ENCODE data around the gene CIZ1.
A peak's percentile ranks its signal among the peaks of the same experiment; 100 is the strongest.
"Not testable (repeated sequence)": the region's sequence is repeated elsewhere in the genome, so short reads cannot be mapped to it uniquely, and the experiment has no call there.

CIZ1 gene, protein sequence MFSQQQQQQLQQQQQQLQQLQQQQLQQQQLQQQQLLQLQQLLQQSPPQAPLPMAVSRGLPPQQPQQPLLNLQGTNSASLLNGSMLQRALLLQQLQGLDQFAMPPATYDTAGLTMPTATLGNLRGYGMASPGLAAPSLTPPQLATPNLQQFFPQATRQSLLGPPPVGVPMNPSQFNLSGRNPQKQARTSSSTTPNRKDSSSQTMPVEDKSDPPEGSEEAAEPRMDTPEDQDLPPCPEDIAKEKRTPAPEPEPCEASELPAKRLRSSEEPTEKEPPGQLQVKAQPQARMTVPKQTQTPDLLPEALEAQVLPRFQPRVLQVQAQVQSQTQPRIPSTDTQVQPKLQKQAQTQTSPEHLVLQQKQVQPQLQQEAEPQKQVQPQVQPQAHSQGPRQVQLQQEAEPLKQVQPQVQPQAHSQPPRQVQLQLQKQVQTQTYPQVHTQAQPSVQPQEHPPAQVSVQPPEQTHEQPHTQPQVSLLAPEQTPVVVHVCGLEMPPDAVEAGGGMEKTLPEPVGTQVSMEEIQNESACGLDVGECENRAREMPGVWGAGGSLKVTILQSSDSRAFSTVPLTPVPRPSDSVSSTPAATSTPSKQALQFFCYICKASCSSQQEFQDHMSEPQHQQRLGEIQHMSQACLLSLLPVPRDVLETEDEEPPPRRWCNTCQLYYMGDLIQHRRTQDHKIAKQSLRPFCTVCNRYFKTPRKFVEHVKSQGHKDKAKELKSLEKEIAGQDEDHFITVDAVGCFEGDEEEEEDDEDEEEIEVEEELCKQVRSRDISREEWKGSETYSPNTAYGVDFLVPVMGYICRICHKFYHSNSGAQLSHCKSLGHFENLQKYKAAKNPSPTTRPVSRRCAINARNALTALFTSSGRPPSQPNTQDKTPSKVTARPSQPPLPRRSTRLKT
- 55.5 to 79.8 reads per million in 2 donors for total RNA-seq

DNA sequence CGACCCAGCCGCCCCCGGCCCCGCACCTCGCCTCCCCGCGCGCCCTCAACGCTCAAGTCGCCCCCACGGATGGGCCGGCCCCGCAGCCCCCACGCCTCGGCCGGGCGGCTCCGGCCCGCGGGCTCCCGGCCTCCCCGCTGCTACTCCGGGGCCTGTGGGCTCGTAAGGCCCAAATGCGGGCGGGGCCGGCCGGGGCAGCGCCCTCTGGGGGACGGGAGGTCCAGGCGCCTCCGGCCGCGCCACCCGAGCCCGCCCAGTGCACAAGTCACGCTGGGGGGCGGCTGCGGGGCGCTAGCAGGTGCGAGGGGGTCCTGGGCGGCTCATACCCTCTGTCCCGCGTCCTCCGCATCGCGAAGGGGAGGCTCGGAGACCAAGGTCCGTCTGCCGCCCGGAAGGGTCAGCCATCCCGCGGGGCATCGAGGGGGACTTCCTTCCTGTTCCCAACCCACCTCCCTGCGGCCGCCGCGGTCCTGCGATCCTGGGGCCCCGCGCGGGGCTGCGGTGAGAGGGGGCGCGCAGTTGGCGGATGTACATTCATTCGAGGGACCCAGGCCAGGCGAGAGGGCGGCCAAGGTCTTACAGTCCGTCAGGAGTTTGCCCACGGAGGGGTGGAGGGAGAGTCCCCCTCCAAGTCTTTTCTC lies at the start of gene CIZ1:
TSS of gene CIZ1 (minus strand) at position 167 of the 641 bp plus-strand sequence. CDS start 715 bp downstream, outside the sequence.
- peak; percentile 64 for DNase-seq

DNA sequence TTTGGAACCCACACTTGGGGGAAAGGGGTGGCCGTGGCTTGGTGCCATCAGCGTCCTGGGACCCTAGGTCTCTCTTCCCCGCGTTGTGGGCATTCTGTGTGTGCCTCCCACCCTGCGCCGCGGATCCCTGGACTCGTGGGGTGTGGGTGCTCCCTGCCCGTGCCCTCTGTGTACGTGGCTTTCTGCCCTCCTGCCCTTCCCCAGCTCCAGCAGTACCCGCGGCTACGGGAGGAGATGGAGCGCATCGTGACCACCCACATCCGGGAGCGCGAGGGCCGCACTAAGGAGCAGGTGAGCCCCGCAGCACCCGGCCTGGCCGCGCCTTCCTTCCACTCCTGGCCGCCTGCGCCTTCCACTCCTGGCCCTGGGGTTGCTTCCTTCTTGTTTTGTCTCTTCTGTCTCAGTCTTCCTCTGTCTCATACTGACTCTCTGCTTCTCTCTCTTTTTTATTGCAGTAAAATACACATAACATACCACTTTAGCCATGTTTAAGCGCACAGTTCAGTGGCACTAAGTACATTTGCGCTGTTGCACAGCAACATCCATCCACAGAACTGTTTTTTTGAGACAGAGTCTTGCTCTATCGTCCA lies 42.5 kb upstream of the CIZ1 start:
- DNase-seq = no peak

DNA sequence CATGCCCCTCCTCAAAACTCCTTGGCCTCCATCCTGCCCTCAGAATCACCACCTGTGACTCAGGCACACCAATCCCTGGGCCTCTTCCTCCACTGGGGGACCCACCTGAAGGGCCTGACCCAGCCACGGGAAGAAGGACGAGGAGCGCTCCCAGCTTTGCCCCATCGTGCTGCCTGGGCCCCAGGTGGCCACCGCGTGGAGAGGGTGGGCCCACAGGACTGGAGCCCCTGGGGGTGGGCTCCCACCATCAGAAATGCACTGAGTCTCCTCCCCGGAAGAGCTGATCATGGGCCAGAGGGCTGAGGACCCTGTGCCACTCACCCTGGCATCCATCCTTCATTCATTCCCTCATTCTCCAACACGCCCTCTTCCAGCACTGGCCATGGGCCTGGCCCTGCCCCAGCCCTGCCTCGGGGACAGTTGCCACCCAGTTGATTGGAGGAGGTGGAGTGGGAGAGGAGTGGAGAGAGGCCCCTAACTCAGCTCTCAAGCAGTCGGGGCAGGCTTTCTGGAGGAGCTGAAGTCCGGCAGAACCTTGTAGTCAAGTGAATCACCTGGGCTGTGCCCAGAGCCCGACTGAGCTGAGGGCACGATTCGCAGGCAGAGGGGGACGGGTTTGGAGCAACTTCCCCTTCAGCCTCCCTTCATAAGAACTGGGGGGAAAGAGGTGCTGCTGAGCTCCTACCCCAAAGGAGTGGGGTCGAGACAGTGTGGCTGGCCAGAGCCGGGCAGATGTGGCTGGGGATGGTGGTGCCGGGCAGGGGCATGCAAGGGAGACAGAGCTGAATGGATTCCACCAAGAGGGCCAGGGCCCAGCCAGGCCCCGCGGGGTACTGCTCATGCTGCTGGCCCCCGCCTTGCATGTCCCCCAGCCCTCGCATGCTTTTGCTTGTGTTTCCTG lies 41.4 kb upstream of the CIZ1 start:
- DNase-seq = no peak

DNA sequence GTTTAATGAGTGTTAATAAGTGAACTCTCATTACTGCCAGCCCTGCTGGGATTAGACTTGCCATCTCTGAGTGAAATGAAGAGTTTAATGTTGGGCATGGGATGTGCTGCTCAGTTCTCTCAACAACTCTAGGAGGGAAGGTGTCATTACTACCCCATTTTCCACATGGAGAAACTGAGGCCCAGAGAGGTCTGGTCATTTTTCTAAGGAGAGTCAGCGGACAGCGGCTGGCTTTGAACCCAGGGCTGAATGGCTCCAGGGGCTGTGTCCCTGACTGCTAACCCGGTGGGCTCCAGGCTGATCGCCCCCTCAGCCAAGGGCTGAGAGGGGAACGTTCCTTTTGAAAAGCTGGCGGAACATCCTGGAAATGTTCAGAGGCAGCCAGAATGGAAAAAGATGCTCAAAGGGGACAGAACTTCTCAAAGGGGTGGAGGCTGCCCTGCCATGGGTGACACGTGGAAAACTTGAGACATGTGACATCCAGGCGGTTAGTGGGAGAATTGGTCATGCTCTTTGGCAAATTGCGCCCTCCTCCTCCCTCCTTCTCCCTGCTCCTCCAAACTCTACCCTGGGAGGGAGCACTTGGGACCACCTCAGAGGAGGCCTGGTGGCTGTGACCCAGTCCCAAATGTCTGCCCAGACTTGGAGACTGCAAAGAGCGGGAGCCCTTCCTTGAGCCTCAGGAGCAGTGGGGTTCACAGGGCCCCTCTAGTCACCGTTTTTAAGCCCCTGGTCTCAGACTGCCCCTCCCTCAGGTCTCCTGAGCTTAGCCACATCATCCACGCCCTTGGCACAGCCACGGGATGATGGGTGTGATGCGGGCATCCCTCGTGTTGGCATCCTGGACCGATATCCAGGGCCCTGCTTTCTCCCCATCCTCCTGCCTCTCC lies 40.5 kb upstream of the CIZ1 start:
- no peak for DNase-seq

DNA sequence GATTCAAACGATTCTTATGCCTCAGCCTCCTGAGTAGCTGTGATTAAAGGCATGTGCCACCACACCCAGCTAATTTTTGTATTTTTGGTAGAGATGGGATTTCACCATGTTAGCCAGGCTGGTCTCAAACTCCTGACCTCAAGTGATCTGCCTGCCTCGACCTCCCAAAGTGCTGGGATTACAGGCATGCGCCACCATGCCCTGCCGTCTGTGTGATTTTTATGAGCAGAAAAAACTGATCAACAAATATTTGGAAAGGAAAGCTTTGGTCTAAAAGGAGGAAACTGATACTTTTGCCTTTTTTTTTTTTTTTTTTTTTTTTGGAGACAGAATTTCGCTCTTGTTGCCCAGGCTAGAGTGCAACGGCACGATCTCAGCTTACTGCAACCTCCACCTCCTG lies 39.5 kb upstream of the CIZ1 start:
- not testable (repeated sequence) for DNase-seq

DNA sequence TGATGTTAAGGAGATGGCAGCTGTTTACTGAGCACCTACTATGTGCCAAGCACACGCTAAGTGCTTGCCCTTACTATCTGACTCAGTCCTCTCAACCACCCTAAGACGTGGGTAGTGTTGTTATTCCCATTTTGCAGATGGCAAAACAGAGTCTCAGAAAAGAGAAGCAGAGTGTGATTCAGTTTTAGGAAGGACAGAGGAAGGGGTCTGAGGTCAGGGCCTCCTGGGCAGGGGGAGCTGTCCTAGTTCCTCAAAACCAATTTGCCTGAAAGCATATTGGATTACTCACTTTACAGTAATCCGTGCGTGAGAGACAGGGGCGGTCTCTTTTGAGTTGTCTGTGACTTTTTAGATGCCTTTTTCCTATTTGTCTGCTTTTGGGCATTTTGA lies 35.0 kb upstream of the CIZ1 start:
- no peak for DNase-seq

DNA sequence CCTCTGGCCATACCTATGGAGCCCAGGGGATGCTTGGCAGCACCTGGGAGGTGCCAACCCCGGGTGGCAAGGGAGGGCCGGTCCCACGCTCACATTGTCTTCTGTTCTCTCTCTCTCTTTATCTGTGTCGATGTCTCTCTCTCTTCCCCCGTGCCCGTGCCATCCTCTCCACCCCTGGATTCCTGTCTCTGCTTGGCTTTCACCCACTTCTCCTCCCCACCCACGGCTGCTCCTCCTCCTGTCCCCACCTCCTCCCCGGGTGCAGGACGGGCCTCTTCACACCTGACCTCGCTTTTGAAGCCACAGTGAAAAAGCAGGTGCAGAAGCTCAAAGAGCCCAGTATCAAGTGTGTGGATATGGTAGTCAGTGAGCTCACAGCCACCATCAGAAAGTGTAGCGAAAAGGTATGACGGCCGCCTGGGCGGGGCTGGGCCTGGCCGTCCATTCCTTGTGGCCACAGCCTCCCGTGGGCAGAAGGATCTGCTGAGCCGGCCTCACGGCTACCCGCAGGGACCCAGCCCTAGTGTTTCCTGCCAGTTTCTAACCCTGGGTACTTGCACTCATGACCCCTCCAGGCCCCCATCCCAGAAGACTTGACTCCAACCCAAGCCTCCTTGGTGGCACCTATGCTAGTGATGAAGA lies 34.5 kb upstream of the CIZ1 start:
- DNase-seq = no peak

DNA sequence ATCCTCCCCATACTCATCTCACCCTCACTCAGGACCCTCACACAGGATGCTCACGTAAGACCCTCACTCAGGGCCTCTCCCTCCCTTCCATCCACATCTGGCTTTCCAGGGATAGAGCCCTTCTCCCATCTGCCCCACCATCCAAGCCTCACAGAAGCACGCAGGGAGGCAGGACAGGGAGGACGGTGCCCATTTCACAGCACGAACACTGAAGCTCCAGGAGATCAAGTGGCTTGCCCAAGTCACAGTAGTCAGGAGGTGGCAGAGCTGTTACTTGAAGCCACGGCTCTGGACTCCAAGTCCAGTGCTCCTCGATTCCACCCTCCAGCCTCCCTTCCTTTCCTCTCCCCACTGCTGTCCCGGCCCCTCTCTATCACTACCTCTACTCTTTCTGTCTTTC lies 33.5 kb upstream of the CIZ1 start:
- DNase-seq = no peak

DNA sequence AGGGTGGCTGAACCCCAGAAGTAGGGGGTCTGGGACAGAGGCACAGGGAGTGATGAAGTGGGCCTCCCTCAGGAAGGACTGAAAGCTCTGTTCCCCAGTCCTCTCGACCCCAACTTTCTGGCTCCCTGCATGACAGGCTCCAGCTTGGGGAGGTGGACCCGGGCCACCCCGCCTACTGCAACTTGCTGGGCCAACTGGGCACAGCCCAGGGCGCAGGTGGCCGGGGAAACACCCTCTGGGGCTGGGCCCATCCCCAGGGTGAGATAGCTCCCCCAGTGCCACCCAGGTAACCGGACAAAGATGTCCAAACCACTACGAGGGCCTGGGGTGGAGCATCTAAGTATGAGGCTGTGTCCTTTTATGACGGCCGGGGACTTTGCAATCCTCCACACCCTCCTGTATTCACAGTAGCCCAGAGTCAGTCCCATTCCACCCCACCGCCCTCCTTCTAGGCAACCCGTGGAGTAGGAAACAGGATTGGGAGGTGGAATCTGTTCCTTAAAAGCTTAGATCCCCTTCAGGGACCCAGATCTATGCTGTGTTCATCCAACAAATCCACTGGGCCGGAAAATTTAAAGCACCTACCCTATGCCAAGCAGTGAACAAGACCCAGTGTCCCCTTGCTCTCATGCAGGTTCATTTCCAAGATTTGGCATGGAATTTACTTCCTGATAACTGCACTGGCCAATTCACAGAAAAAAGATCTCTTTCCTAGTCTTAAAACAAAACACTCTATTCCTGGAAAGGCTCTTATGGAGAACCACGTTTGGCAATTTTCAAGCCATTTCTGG lies 31.7 kb upstream of the CIZ1 start:
- no peak for DNase-seq

DNA sequence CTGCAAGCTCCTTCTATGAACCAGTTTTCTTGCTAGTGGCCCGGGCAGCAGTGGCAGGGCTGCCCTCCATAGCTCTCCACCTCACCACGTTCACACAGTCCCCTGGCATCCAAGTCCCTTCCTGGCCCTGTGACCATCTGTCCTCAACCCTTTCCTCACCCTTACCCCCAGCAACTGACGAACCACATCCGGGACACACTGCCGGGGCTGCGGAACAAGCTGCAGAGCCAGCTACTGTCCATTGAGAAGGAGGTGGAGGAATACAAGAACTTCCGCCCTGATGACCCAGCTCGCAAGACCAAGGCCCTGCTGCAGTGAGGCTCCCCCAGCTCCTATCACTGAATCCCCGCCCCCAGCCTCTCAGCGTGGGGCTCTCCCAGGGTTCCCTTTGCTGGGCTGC lies 30.7 kb upstream of the CIZ1 start:
- no peak for DNase-seq

DNA sequence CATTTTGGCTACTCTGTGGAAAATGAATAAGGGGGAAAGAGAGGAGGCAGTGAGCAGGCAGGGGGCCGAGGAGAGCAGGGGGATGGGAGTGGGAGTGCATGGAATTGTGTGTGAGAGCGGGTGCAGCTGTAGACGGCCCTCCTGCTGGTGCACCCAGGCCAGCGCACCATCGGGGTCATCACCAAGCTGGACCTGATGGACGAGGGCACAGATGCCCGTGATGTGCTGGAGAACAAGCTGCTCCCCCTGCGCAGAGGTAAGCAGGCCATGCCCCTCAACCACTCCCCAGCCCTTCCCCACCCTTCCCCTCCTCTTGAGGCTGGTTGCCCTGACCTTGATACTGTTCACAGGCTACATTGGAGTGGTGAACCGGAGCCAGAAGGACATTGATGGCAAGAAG lies 28.5 kb upstream of the CIZ1 start:
- no peak for DNase-seq

DNA sequence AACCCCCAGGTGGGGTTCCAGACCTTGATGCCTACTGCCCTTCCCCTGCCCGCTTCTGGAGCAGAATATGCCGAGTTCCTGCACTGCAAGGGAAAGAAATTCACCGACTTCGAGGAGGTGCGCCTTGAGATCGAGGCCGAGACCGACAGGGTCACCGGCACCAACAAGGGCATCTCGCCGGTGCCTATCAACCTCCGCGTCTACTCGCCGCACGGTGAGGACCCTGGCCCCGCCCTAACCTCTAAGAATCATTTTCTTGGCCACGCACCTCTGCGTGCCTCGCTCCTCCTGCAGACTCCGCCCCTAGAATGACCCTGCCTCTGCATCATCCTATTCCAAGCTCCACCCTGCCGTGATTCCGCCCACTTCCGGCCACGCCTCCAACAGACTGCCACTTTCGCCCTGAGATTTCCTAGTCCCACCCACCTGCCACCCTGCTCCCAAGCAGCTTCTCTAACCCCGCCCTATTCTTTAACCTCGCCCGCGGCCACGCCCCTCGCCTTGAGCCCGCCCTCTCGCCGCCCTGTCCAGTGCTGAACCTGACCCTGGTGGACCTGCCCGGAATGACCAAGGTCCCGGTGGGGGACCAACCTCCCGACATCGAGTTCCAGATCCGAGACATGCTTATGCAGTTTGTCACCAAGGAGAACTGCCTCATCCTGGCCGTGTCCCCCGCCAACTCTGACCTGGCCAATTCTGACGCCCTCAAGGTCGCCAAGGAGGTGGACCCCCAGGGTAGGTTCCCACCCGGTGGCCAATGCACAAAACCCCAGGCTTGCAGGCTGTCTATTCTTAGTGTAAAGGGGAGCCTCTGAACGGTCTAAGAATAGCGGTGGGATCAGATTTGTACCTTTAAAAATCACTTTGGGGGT lies 27.4 kb upstream of the CIZ1 start:
- DNase-seq = peak; percentile 85

DNA sequence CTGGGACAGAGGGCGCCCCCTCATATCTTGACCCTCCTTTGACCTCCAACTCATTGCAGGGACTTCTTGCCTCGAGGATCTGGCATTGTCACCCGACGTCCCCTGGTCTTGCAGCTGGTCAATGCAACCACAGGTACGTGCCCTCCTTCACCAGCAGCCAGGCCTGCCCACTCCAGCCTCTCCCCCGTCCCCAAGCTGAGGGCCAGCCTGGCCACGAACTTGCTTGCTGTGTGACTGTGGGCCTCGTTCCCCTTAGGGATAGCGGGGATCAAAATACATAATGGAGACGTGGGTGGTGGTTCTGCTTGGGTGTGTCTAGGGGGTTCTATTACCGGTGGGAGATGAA lies 26.8 kb upstream of the CIZ1 start:
- DNase-seq = no peak

DNA sequence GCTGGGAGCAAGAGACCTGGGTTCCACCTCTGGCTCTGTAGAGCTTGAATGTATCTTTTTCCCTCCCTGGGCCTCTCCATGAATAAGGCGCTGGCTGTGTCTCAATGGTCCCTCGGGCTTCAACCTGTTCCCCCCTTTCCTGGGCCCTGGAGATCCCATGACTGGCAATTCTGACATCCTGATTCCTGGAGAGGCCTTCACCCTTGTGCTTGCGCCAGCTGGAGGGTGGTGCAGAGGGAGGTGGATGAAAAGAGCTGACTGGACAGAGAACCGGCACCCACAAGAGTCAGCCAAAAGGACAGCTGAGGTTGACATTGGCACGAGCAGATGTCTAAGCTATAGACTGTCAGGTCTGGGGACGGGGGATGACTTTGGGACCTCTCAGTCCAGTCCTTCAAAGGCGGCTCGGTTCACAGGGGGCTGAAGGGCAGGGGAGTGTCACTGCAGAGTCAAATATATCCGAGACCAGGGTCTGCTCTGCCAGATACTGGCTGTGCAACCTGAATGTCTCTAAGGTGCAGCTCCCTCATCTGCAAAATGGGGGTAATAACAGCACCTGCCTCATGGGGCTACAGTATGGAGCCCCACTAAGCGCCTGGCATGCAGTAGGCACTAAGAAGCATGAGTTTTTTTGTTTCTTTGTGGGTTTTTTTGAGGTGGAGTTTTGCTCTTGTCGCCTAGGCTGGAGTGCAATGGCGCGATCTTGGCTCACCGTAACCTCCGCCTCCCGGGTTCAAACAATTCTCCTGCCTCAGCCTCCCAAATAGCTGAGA lies 25.6 kb upstream of the CIZ1 start:
- no peak for DNase-seq

DNA sequence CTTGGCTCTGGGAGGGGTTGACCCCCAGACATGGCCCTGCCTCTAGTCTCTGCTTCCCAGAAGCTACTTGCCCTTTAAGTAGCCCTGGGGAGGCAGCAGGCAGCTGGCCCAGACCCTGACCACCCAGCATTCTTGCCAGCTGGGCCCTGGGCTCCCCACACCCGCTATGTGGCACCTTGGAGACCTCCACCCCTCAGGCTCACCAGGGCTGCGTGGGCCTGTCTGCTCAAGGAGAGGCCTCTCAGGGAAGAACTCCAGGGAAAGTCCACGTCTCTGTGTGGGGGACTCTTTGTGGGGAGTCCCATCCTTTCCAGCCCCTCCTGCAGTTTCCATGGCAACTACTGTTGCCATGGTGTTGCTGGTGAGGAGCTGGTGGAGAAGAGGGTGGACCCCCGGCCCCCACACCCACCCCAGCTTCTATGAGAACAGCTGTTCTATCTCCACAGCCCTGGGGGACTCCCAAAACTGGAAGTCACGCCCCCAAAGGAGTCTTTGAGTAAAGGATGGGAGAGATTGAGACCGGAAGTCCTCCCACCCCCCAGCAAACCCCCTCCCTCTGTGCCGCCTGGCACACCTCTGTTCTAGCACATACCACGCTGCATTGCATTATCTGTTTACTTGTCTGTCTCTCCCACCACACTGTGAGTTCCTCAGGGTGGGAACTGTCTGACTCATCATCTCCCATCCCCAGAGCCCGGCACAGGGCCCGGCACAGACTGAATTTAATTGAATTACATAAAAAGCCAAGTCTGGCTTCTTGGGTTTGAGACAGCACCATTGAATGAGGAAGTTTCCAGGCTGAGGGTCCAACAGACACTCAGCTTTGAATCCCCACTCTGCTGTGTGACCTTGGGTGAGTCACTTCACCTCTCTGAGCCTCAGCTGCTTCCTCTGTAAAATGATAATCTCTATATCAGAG lies 24.4 kb upstream of the CIZ1 start:
- DNase-seq = no peak
